Anterior cingulate cortex (tissue), 58 donors: ENCODE results near the gene SCARF2.
A peak's percentile ranks its signal among the peaks of the same experiment; 100 is the strongest.
"Not testable (repeated sequence)": the region's sequence is repeated elsewhere in the genome, so short reads cannot be mapped to it uniquely, and the experiment has no call there.

ENCODE experiments used
- DNase-seq, 58 donors: peaks; one replicate each; lab custom pipeline; 2025; lab: John Stamatoyannopoulos, UW

SCARF2 gene

GRCh38 chr22:20463324-20464095, 25.9 kb upstream of the SCARF2 start:
- no peak for DNase-seq

- no peak for DNase-seq
Measured at GRCh38 chr22:20459862-20460261, 22.2 kb upstream of the SCARF2 start.

DNA sequence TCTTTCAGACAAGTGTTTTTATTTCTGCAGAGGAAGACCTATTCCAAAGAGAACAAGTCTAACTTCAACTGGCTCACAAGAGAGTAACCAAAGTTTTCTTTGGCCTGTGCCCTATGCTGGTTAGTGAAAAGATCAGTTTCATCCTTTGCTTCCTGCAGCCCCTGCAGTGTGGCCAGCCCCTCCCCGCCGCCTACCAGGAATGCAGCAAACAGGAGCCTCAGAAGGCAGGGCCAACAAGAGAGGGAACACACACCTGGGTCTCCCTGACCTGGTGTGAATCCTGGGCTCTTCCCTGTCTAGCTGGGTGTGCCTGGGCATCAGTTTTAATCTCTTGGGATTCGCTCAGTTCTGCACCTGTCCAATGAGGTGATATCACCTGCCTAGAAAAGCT, 21.5 kb upstream of the SCARF2 start:
- DNase-seq = no peak

GRCh38 chr22:20458530-20459151, 21.0 kb upstream of the SCARF2 start:
- no peak for DNase-seq

DNA sequence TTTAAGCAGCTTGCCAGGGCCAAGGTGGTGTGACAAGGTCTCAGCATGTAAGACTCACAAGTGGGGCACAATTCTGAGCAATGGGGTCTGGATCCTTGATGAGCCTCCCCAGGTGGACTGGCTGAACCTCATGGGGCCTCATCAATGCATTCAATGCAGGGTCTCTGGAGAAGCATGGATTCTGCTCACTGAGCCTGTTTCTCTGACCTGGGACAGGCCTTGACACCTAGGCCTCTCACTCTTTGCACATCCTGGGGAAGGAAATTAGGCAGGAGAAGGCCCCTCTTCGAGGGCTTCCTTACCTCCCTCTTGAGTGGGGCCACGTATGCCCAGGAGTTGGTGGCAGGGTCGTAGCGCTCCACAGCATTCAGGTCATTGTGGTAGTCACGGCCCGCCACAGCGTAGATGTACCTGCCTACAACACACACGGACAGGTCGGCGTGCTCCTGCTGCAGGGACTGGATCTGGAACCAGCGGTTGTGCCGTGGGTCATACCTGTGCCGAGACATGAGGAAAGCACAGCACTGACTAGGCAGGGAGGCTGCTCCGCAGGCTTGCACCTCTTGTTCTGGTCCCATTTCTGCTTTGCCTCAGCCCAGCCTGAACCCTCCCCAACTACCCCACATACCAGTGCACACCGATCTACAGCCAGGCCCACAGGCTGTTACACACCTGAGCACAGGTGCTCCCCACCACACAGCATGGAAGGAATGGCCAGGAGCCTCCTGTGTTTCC, 20.0 kb upstream of the SCARF2 start:
- no peak for DNase-seq

GRCh38 chr22:20456722-20457076, 19.1 kb upstream of the SCARF2 start:
- DNase-seq = no peak

- DNase-seq = peak in 55 of 58 donors; percentile 13 to 86 (median 51)
Measured at GRCh38 chr22:20456064-20456721, 18.6 kb upstream of the SCARF2 start.

- no peak for DNase-seq
Measured at GRCh38 chr22:20455709-20456063, 18.1 kb upstream of the SCARF2 start.

DNA sequence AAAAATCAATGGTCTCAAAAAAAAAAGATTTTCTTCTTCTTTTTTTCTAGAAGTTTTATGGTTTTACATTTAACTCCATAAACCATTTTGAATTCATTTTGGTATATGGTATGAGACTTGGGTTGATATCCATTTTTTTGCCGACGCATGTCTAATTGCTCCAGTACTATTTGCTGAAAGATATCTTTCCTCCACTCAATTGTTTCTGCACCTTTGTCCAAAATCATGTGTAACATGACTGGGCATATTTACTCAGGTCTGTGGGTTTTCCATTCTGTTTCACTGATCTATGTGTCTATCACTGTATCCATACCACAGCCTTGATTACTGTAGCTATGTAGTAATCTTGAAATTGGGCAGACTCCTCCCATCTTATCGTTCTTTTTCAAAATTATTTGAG, 15.6 kb upstream of the SCARF2 start:
- no peak for DNase-seq

- DNase-seq = no peak
Measured at GRCh38 chr22:20451920-20452319, 14.3 kb upstream of the SCARF2 start.

DNA sequence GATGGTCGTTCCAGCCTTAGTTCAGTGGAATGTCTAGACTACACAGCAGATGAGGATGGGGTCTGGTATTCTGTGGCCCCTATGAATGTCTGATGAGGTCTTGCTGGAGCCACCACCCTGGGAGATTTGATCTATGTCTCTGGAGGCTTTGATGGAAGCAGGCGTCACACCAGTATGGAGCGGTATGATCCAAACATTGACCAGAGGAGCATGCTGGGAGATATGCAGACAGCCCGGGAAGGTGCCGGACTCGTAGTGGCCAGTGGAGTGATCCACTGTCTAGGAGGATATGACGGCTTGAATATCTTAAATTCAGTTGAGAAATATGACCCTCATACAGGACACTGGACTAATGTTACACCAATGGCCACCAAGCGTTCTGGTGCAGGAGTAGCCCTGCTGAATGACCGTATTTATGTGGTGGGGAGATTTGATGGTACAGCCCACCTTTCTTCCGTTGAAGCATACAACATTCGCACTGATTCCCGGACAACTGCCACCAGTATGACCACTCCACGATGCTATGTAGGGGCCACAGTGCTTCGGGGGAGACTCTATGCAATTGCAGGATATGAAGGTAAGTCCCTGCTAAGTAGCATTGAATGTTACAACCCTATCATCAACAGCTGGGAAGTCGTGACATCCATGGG, 13.6 kb upstream of the SCARF2 start:
- not testable (repeated sequence) for DNase-seq

DNA sequence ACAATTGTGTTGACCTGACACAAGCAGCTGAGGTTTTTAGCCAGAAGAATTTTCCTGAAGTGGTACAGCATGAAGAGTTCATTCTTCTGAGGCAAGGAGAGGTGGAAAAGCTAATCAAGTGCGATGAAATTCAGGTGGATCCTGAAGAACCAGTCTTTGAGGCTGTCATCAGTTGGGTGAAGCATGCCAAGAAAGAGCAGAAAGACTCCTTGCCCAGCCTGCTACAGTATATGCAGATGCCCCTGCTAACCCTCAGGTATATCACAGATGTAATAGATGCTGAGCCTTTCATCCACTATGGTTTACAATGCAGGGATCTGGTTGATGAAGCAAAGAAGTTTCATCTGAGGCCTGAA, 12.9 kb upstream of the SCARF2 start:
- no peak for DNase-seq

- DNase-seq = no peak
Measured at GRCh38 chr22:20449819-20450550, 12.4 kb upstream of the SCARF2 start.

DNA sequence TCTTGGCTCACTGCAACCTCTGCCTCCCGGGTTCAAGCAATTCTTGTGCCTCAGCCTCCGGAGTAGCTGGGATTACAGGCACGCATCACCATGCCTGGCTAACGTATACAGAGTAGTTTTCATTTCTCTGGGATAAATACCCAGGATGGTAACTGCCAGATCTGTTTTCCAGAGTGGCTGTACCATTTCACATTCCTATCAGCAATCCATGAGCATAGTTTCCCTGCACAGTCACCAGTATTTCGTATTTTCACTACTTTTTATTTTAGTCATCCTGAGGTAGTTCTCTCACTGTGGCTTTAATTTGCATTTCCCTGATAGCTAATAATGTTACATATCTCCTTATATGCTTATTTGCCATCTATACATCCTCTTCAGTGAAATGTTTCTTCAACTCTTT, 11.0 kb upstream of the SCARF2 start:
- DNase-seq = no peak

DNA sequence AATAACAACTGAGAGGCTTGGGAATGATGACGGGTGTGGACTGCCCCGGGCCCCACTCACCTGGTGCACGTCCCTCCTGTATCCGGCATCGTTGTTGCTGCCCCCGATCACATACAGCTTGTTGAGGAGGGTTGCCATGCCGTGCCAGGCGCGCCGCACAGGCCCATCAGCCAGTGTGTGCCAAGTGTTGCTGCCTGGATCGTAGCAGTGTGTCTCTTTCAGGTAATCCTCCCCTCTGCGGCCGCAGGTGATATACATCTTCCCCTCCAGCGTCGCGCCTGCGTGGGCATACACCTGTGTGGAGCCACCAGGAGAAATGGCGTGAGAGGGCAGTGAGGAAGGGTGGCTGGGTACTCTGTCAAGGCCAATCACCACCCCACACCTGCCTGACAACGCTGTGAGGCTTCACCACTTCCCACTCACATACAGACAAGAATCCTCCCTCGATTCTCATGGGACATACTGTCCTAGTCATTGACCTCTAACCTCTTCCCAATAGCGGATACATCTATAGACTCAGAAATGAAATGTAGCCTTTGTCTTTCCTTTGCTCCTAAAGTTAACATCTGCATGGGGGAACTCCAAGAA, 8.9 kb upstream of the SCARF2 start:
- no peak for DNase-seq

DNA sequence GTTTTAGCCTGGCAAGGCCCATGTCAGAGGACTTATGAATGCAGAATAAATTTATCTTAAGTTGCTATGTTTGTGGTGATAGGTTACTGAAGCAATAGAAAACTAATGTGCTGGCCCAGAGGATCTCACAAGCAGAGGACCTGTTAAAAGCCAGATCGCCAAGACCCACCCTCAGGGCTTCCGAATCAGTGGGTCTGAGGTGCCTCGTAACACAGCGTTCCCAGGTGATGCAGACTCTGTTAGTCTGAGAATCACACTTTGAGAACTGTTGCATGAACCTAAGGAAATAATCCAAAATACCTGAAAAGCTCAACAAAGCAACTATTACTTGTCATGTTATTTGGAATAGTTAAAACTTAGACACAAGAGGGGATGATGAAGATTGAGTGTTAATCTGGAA, 6.7 kb upstream of the SCARF2 start:
- DNase-seq = no peak

DNA sequence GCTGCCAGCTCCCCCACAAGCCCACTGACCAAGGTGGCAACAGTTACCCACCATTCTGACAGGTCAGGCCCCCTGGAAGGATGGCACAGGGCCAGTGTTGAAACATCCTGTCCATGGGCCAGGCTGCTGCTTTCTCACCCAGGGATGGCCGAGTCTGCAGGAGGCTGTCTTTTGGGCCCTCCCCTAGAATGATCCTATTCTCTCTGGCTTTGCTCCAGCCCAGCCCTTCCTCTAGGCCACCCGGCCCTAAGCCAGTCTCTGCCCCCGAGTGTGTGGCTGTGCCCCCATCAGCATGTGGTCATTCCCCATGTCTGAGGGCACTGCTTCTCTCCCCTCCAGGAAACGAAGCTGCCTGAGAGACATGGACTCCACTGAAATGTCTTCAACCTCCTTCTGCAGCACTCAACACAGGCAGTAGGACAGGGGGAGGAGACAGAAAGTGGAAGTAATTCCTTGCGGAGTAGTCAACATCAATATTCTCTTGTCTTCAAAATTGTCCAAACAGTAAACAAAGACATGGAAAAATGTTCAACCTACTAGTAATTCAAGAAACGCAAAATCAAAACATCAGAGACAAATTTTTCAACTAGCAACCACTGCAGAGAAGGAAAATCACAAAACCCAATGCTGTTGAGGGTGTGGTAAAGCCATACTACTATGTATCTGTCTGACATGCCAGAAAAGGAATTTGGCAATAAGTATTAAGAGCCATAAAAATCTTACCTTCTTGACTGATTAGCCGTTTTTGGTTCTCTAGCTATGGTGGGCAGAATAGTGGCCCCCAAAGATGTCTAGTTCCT, 5.1 kb upstream of the SCARF2 start:
- no peak for DNase-seq

DNA sequence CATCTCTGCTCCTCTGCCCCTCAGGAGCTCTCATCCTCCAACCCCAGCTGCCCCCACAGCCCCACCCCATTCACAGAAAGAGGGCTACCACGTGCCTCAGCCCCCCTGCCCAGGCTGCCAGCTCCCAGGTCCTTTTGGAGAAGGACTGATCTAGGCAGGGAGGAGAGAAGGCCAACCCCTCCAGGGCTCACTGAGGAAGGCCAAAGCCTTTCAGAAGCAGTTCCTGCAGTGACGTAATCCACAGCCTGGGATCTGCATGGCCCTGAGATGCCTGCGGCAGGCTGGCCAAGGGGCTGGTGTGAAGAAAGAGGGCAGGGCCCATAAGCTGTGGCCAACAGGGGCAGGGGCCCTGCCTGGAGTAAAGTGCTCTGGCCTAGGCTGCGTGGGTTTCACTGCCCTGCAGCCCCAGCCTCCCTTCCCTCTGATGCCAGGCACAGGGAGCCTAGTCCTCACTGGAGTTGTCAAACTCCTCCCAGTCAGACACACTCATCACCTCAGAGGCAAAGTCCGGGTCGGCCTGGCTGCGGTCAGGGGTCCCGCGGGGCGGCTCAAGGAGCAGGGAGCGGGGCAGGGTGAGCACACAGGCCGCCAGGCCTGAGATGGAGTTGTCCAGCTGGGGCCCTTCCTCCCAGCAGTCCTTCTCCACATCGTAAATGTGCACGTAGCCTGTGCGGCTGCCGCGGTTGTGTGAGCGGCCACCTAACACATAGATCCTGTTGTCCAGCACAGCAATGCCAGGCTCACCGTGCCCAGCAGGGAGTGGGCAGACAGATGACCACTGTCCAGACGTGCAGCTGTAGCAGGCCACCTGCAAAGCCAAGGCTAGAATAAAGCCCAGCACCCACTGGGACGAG, 4.2 kb upstream of the SCARF2 start:
- DNase-seq = no peak
